ENCODE measurements around the gene N4BP2.
"Not testable (repeated sequence)": the region's sequence is repeated elsewhere in the genome, so short reads cannot be mapped to it uniquely, and the experiment has no call there.

GRCh38 chr4:40147490-40147889 lies 90.8 kb downstream of the N4BP2 start:
- TF ChIP-seq EZH2 (IDR thresholded peaks at IDR 0.05; ENCODE audit: low read depth); CTCF (conservative IDR thresholded peaks at IDR 0.05): not testable (repeated sequence)
